Fibroblast of the aortic adventitia (primary cell): ENCODE data around the gene MESP2. TPM values are rescaled to one million over a fixed set of nuclear protein-coding genes. Genes with fewer than 3 reads are reported as not detected.

ENCODE experiments used
- DNase-seq: peaks from one replicate; pipeline ENCODE4 v3.0.0-alpha.2; 2010; ENCODE audit warnings: low read depth
- H3K4me3 ChIP-seq: 2 replicates; pipeline ENCODE4 v1.5.1; 2011; ENCODE audit warnings: low read depth, mild to moderate bottlenecking, control low read depth, low read length, moderate library complexity
- total RNA-seq: library from RNA; depleted of rRNA; stranded (reverse); fragments of >200 nt; gene quantifications from 2 replicates; pipeline ENCODE4 v1.2.3, GENCODE V29; 2012; ENCODE audit warnings: low replicate concordance
- TF ChIP-seq, protein P1 (sequence below): IDR thresholded peaks from 2 replicates; pipeline ENCODE4 v1.5.1; 2011; ENCODE audit warnings: mild to moderate bottlenecking, low read length, control low read depth, inconsistent platforms; ENCODE audit not compliant: insufficient read depth

The MESP2 gene
- total RNA-seq, 1 donor = 1.3 TPM

DNA sequence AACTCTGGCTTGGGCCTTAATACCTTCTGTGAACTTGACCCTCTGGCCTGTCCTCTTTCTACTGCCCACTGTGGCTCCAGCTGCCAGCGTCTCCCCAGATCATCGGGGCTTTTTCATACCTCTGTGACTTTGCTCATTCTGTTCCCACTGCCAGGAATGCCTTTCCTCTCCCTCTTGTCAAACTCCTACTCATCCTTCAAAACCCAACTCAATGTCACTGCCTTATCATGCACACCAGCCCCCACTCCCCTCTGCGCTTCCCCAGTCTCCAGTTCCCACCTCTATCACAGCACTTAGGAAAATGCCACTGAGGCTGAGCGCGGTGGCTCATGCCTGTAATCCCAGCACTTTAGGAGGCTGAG is 33.6 kb downstream of the MESP2 start:
- TF ChIP-seq, protein P1, sequence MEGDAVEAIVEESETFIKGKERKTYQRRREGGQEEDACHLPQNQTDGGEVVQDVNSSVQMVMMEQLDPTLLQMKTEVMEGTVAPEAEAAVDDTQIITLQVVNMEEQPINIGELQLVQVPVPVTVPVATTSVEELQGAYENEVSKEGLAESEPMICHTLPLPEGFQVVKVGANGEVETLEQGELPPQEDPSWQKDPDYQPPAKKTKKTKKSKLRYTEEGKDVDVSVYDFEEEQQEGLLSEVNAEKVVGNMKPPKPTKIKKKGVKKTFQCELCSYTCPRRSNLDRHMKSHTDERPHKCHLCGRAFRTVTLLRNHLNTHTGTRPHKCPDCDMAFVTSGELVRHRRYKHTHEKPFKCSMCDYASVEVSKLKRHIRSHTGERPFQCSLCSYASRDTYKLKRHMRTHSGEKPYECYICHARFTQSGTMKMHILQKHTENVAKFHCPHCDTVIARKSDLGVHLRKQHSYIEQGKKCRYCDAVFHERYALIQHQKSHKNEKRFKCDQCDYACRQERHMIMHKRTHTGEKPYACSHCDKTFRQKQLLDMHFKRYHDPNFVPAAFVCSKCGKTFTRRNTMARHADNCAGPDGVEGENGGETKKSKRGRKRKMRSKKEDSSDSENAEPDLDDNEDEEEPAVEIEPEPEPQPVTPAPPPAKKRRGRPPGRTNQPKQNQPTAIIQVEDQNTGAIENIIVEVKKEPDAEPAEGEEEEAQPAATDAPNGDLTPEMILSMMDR = no peak

DNA sequence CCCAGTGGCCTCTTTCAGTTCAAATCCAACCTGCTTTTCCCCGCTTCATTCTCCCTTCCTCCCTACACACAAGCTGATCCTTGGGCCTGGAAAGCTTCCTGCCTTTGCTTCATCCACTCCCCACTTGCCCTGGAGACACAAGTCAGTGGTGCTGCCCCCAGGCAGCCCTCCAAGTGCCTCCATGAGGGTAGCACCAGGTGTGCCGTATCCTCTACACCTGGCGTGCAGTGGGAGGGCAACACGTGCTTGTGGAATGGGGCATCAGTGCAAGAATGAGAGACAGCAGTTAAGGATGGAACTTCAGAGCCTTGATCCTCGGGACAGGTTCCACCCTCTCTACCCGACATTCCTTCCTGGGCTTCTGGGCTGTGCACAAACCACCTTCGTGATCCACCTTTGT is 34.7 kb downstream of the MESP2 start:
- TF ChIP-seq, protein P1 = no peak
- DNase-seq = no peak
- no peak overlapping the region for H3K4me3 ChIP-seq

More for the DNA sequence above, 33.6 kb downstream of the MESP2 start:
- no peak for DNase-seq
- no peak overlapping the region for H3K4me3 ChIP-seq

DNA sequence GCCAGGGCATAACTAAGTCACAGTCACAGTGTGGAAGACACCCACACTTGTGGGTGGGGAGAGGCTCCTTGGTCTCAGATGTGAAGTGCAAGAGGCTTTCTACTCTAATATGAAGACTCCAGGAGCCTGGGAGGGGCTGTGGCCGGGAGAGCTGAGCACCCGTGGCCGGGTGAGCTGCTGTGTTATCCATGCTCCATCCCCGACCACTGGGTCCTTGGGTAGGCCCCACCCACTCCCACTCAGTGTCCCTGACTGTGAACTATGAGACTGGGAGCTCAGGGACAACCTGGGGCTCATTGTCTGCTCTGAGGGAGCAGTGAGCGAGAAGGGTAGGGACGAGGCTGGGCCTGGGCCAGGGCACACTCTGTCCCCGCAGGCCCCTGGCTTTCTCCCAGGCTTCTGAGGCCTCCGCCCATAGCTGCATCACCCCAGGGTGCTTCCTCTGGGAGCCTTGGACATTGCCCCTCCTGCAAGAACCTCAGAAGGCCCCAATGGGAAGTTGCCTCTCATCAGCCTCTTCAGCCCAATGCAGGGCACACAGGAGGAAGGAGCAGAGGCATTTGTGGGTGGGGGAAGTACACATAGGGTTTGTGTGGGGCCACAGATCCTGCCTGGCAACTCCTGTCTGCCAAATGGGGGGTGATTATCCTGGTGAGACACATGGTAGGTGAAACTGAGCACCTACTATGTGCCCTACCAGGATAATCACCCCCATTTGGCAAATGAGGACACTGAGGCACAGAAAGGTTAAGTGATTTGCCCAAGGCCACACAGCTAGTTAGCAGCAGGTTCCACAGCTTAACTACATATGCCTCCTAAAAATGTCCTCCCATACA is 36.1 kb downstream of the MESP2 start:
- peak; percentile 60 for DNase-seq
- TF ChIP-seq, protein P1 = no peak
- H3K4me3 ChIP-seq = peak overlapping the region; percentile 82

DNA sequence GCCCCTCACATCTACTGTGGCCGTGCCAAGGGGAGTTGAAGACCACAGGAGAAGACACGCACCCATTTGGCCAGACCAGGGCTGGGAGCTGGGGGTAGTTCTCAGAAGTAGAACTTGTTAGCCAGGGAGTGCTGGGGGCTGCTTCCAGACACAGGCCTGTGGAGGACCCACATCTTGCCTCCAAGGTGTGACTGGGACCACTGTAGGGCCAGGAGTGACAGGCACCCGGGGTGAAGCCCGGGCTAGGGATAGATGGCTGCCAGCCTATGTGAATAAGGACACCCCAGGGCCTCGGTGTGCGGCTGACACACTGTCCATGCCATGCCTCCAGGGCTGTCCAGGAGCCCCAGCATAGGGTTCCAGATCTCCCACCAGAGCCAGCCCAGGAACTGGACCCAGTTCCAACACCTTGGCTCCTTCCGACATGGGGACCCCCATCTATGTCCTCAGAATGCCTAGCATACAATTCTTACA is 36.8 kb downstream of the MESP2 start:
- TF ChIP-seq, protein P1 = no peak
- H3K4me3 ChIP-seq = peak overlapping the region; percentile 82
- DNase-seq = no peak

DNA sequence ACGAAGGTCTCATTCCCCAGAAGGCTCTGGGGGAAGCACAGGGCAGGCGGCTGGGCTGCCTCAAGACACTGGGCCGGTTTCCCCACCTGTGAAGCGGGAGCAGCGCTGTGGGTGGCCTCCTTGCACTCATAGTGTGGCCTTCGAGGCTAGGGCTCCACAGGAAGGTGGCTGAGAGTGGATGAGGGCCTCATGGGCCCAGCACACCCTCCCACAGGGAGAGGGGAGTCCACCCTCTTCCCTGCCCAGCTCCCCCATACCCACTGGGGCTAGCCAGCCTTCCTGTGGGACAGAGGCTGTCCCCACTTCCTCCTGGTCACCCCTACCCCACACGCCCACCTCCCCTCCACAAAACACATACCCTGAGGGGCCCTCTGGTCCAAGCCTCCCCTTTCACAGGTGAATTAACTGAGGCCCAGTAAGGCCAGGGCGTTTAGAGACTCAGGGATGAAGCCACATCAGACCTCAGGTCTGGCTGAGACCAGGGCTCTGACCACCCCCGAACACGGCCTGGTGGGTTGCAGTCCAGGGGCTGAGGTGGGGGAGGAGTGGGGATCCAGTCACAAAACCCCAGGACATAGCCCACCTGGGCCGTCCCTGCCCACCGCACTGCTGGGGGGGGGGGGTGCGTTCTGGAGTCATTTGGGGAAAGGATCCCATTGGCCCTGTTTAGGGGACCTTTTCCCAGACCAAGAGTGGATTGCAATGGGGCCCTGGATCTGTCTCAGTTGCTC is 37.4 kb downstream of the MESP2 start:
- TF ChIP-seq, protein P1 = no peak
- DNase-seq = no peak
- peak overlapping the region; percentile 82 for H3K4me3 ChIP-seq

DNA sequence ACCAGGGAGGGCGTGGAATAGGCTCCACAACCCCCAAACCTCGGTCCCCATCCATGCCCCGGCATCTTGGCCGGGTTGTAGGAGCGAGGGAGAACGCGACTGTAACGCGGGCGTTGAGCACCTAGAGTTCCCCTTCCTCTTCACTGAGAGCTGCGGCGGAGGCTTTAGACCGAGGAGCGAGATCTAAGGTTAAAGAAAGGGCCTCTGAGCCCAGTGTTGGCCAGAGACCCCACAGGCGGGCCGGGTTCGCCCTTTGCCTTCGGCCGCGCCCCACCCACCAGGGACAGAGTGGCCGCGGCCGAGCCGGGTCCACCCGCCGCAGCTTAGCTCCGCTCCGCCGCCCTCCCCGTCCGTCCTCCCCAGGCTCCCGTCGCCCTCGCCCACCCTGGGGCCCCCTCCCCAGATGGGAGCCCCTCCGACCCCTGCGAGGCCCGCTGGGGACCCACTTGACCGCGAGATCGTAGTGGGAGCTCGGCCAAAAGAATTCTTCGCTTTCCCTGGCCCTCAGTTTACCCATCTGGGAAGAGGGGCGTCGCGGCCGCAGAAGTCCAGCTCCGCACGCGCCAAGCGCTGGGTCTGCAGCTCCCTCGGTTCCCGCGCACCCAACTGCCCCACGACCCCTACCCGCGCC is 38.1 kb downstream of the MESP2 start:
- no peak for DNase-seq
- TF ChIP-seq, protein P1 = no peak
- H3K4me3 ChIP-seq = peak overlapping the region; percentile 82
